ENCODE data around the gene LHFPL6.

DNA sequence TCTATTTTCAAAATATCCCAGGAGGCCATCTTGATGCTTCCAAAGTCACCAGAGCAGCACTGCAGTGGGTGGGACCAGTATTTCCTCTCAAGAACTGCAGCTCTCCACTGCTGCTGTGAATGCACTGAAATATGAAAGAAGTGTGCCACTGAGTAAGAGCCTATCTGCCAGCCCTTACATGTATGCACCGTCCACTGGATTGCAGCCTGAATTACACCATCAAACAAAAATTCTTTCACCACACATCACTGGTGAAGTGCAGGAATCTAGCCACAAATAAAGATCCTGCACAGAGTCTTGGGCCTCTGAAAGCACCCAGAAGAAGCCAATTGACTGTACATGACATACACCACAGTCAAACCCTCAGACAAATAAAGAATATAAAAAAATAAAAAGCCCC lies 249.0 kb downstream of the LHFPL6 start:
- TF ChIP-seq, protein P1, sequence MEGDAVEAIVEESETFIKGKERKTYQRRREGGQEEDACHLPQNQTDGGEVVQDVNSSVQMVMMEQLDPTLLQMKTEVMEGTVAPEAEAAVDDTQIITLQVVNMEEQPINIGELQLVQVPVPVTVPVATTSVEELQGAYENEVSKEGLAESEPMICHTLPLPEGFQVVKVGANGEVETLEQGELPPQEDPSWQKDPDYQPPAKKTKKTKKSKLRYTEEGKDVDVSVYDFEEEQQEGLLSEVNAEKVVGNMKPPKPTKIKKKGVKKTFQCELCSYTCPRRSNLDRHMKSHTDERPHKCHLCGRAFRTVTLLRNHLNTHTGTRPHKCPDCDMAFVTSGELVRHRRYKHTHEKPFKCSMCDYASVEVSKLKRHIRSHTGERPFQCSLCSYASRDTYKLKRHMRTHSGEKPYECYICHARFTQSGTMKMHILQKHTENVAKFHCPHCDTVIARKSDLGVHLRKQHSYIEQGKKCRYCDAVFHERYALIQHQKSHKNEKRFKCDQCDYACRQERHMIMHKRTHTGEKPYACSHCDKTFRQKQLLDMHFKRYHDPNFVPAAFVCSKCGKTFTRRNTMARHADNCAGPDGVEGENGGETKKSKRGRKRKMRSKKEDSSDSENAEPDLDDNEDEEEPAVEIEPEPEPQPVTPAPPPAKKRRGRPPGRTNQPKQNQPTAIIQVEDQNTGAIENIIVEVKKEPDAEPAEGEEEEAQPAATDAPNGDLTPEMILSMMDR (IDR thresholded peaks at IDR 0.05), result no peak
- TF ChIP-seq POLR2A (IDR thresholded peaks at IDR 0.05), result no peak
